Measurements from ENCODE around the gene CCNK. TPM values are rescaled to one million over a fixed set of nuclear protein-coding genes. Genes with fewer than 3 reads are reported as not detected.

The CCNK gene
- total RNA-seq, 1 experiment from 2014 or later, result 104 TPM

GRCh38 chr14:99459481-99460100 is 21.6 kb upstream of the CCNK start:
- H3K4me3 Mint-ChIP-seq (ENCODE audit: unreplicated experiment), result no peak overlapping the region
- Histone ChIP-seq H3K36me3 (ENCODE audit: control insufficient read depth, insufficient read depth, low read length) (peaks cover 2% of the 10 kb centered on the region; the same call in 1 of the 2 replicates), H3K4me3 (ENCODE audit: low read depth, low read length) (no peak overlapping the region), H3K27me3 (replicated peaks; ENCODE audit: control insufficient read depth, insufficient read depth, low read length) (no peaks in the 10 kb centered on the region), H3K4me1 (peaks cover 38% of the 10 kb centered on the region), H3K9me3 (no peaks in the 10 kb centered on the region)
- no TSS peak for BruUV-seq (replicated peaks)
- peaks cover 25% of the 10 kb centered on the region for H3K4me1 Mint-ChIP-seq (ENCODE audit: low read depth, unreplicated experiment)
- intact Hi-C loops (cut with micrococcal nuclease; ENCODE audit: unreplicated experiment), result loop anchor here (1.0 to 2.0 kb wide), 2 partner anchors 19 to 20 kb away; no protein-coding TSS in a partner anchor
- H3K27ac Mint-ChIP-seq (ENCODE audit: unreplicated experiment), result no peak overlapping the region
- H3K9me3 Mint-ChIP-seq (ENCODE audit: unreplicated experiment), result no peaks in the 10 kb centered on the region
- no peaks in the 10 kb centered on the region for H3K27me3 Mint-ChIP-seq (ENCODE audit: insufficient read depth, unreplicated experiment)
- no peak for DNase-seq
- ChIA-PET POLR2A (no interaction called here), CTCF (no interaction called here)
- peaks cover 50% of the 10 kb centered on the region for H3K36me3 Mint-ChIP-seq (ENCODE audit: insufficient read depth, unreplicated experiment)
- TF ChIP-seq, protein P1, sequence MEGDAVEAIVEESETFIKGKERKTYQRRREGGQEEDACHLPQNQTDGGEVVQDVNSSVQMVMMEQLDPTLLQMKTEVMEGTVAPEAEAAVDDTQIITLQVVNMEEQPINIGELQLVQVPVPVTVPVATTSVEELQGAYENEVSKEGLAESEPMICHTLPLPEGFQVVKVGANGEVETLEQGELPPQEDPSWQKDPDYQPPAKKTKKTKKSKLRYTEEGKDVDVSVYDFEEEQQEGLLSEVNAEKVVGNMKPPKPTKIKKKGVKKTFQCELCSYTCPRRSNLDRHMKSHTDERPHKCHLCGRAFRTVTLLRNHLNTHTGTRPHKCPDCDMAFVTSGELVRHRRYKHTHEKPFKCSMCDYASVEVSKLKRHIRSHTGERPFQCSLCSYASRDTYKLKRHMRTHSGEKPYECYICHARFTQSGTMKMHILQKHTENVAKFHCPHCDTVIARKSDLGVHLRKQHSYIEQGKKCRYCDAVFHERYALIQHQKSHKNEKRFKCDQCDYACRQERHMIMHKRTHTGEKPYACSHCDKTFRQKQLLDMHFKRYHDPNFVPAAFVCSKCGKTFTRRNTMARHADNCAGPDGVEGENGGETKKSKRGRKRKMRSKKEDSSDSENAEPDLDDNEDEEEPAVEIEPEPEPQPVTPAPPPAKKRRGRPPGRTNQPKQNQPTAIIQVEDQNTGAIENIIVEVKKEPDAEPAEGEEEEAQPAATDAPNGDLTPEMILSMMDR (IDR thresholded peaks at IDR 0.05; ENCODE audit: insufficient read depth in 1 of 2, low read depth in 1 of 2, low read length in 1 of 2, severe bottlenecking in 1 of 2, unreplicated experiment in 1 of 2), result no peak

DNA sequence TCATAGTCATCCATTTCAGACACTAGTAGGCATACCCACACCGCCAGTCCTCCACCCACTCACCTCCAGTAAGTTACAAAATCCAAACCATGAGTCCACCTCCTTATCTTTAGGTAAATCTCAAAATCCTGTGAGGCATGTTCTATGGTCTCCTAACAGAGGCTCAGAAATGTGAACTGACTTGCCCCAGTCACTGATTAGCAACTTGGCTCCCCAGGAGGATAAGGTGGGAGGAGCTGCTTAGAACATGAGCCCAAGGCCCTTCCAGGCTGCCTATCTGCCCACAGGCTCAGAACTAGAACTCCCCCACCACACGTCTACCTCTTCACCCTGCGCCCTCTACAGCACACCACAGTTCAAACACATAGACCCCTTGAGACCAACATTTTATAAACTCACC is 20.4 kb upstream of the CCNK start:
- Mint-ChIP-seq H3K36me3 (ENCODE audit: insufficient read depth, unreplicated experiment) (peaks cover 50% of the 10 kb centered on the region), H3K4me3 (ENCODE audit: unreplicated experiment) (peak overlapping the region; percentile 12), H3K27me3 (ENCODE audit: insufficient read depth, unreplicated experiment) (no peaks in the 10 kb centered on the region), H3K27ac (ENCODE audit: unreplicated experiment) (peak overlapping the region; percentile 62), H3K9me3 (ENCODE audit: unreplicated experiment) (no peaks in the 10 kb centered on the region), H3K4me1 (ENCODE audit: low read depth, unreplicated experiment) (peaks cover 25% of the 10 kb centered on the region)
- CTCF ChIA-PET, result interaction anchor here (1.3 kb wide), 1 partner anchor 20 kb away, joined by 6 read pairs; the partner anchor contains the start of genes CCNK and SETD3
- BruUV-seq (replicated peaks), result no TSS peak
- DNase-seq, result peak; percentile 77 to 80
- H3K9me3 ChIP-seq, result no peaks in the 10 kb centered on the region
- H3K4me3 ChIP-seq (ENCODE audit: low read depth, low read length), result no peak overlapping the region
- H3K27me3 ChIP-seq (replicated peaks; ENCODE audit: control insufficient read depth, insufficient read depth, low read length), result no peaks in the 10 kb centered on the region
- TF ChIP-seq, protein P1 (IDR thresholded peaks at IDR 0.05; ENCODE audit: insufficient read depth in 1 of 2, low read depth in 1 of 2, low read length in 1 of 2, severe bottlenecking in 1 of 2, unreplicated experiment in 1 of 2), result peak in 1 of 2 experiments; percentile 12
- POLR2A ChIA-PET, result interaction anchor here (2.1 kb wide), 1 partner anchor 20 kb away, joined by 18 read pairs; the partner anchor contains the start of genes CCNK and SETD3
- intact Hi-C loops (cut with micrococcal nuclease; ENCODE audit: unreplicated experiment), result loop anchor here (1.0 to 2.0 kb wide), 2 partner anchors 19 to 20 kb away; no protein-coding TSS in a partner anchor
- peaks cover 2% of the 10 kb centered on the region; the same call in 1 of the 2 replicates for H3K36me3 ChIP-seq (ENCODE audit: control insufficient read depth, insufficient read depth, low read length)
- peaks cover 38% of the 10 kb centered on the region for H3K4me1 ChIP-seq

DNA sequence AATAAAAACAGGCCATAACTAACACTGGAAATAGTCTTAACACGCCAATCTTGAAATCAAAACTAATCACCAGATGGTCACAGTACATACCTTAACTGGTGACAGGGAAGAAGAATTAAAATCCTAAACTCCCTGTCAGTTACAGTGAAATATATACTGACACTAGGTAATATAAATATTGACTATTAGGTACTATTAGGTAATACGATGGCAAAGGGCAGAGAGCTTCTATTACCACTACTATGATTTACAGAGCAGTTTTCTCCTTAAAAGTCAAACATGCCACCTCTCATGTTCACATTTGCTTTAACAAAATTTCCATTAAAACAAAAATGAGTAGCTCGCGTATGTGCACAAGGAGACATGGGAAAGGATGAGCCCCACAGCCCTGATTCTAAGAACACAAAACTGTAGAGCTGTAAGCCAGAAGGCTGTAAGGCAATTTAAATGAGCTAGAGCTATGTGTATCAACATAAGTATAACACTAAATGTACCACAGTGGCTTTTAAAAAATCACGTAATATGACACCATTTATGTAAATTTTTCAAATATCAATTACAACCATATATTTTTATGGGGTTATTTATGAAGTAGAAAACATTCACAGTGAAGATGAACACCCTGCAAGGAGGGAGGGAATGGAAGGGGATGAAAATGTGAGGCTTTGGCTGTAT is 19.7 kb upstream of the CCNK start:
- H3K4me1 ChIP-seq, result peaks cover 38% of the 10 kb centered on the region
- CTCF ChIA-PET, result interaction anchor here (1.3 kb wide), 1 partner anchor 19 kb away, joined by 6 read pairs; the partner anchor contains the start of genes CCNK and SETD3
- Mint-ChIP-seq H3K27me3 (ENCODE audit: insufficient read depth, unreplicated experiment) (no peaks in the 10 kb centered on the region), H3K9me3 (ENCODE audit: unreplicated experiment) (no peaks in the 10 kb centered on the region), H3K36me3 (ENCODE audit: insufficient read depth, unreplicated experiment) (peaks cover 54% of the 10 kb centered on the region), H3K27ac (ENCODE audit: unreplicated experiment) (peak overlapping the region; percentile 62), H3K4me1 (ENCODE audit: low read depth, unreplicated experiment) (peaks cover 30% of the 10 kb centered on the region), H3K4me3 (ENCODE audit: unreplicated experiment) (peak overlapping the region; percentile 12)
- no peaks in the 10 kb centered on the region for H3K9me3 ChIP-seq
- no peak overlapping the region for H3K4me3 ChIP-seq (ENCODE audit: low read depth, low read length)
- BruUV-seq (replicated peaks), result no TSS peak
- TF ChIP-seq, protein P1 (IDR thresholded peaks at IDR 0.05; ENCODE audit: insufficient read depth in 1 of 2, low read depth in 1 of 2, low read length in 1 of 2, severe bottlenecking in 1 of 2, unreplicated experiment in 1 of 2), result no peak
- intact Hi-C loops (cut with micrococcal nuclease; ENCODE audit: unreplicated experiment), result loop anchor here (2.0 kb wide), 1 partner anchor 21 kb away; no protein-coding TSS in a partner anchor
- no peak for DNase-seq
- peaks cover 2% of the 10 kb centered on the region; the same call in 1 of the 2 replicates for H3K36me3 ChIP-seq (ENCODE audit: control insufficient read depth, insufficient read depth, low read length)
- no peaks in the 10 kb centered on the region for H3K27me3 ChIP-seq (replicated peaks; ENCODE audit: control insufficient read depth, insufficient read depth, low read length)
- POLR2A ChIA-PET, result interaction anchor here (2.1 kb wide), 1 partner anchor 19 kb away, joined by 18 read pairs; the partner anchor contains the start of genes CCNK and SETD3

Measured in Caco-2 (cell line).